ENCODE data around the gene DXO. TPM values are rescaled to one million over a fixed set of nuclear protein-coding genes. Genes with fewer than 3 reads are reported as not detected.
"Not testable (repeated sequence)": the region's sequence is repeated elsewhere in the genome, so short reads cannot be mapped to it uniquely, and the experiment has no call there.

DXO gene
- total and polyA plus RNA-seq, 11 donors = 9.4 to 17.8 (median 12.8) TPM

GRCh38 chr6:32007086-32007485 is 35.1 kb upstream of the DXO start:
- H3K4me3 ChIP-seq; H3K4me1 ChIP-seq; H3K27ac ChIP-seq; intact Hi-C loops (cut with DNase I); ATAC-seq; H3K9me3 ChIP-seq; H3K27me3 ChIP-seq; H3K36me3 ChIP-seq: not testable (repeated sequence)
- DNase-seq = peak in 1 of 5 donors; percentile 18
- WGBS, 4 donors = 68 to 80% (median 79%) methylated on average over 9 to 12 of the region's 12 CpGs; no CpG with 5 or more reads in 1 of the 4 donors

- H3K27ac ChIP-seq; ATAC-seq; H3K36me3 ChIP-seq; intact Hi-C loops (cut with DNase I); H3K4me1 ChIP-seq; H3K9me3 ChIP-seq; H3K27me3 ChIP-seq; H3K4me3 ChIP-seq: not testable (repeated sequence)
- WGBS, 4 donors = 71 to 80% (median 77%) methylated on average over 8 of the region's 8 CpGs; no CpG with 5 or more reads in 1 of the 4 donors
- peak in 1 of 5 donors; percentile 8 for DNase-seq
Measured at GRCh38 chr6:32005991-32006529, 34.1 kb upstream of the DXO start.

- intact Hi-C loops (cut with DNase I); H3K27me3 ChIP-seq; H3K27ac ChIP-seq; H3K4me3 ChIP-seq; H3K36me3 ChIP-seq; H3K4me1 ChIP-seq; H3K9me3 ChIP-seq: not testable (repeated sequence)
- DNase-seq (peak in 3 of 5 donors; percentile 24 to 54 (median 30)), ATAC-seq (peak in 1 of 4 donors; percentile 10)
- whole genome bisulfite sequencing, 4 donors = 67 to 72% (median 70%) methylated on average over 4 to 9 of the region's 9 CpGs; no CpG with 5 or more reads in 1 of the 4 donors
Measured at GRCh38 chr6:32005538-32005880, 33.6 kb upstream of the DXO start.

GRCh38 chr6:32004864-32005537 is 33.1 kb upstream of the DXO start:
- ATAC-seq; H3K9me3 ChIP-seq; H3K4me3 ChIP-seq; H3K27ac ChIP-seq; H3K36me3 ChIP-seq; DNase-seq; H3K4me1 ChIP-seq; intact Hi-C loops (cut with DNase I); H3K27me3 ChIP-seq: not testable (repeated sequence)
- WGBS, 4 donors = 73 to 77% (median 75%) methylated on average over 7 to 10 of the region's 13 CpGs

- intact Hi-C loops (cut with DNase I); H3K4me1 ChIP-seq; ATAC-seq; H3K27ac ChIP-seq; H3K27me3 ChIP-seq; DNase-seq; H3K9me3 ChIP-seq; H3K4me3 ChIP-seq; H3K36me3 ChIP-seq: not testable (repeated sequence)
- WGBS, 4 donors = 73 to 92% (median 80%) methylated on average over 3 to 4 of the region's 4 CpGs
Measured at GRCh38 chr6:32004393-32004792, 32.5 kb upstream of the DXO start.

GRCh38 chr6:32003301-32003700 is 31.4 kb upstream of the DXO start:
- H3K27ac ChIP-seq; H3K27me3 ChIP-seq; DNase-seq; H3K9me3 ChIP-seq; intact Hi-C loops (cut with DNase I); H3K4me1 ChIP-seq; H3K36me3 ChIP-seq; H3K4me3 ChIP-seq: not testable (repeated sequence)
- no CpG with 5 or more reads among the region's 7 CpGs for WGBS, 4 donors
- peak in 2 of 4 donors; percentile 2 to 5 for ATAC-seq

GRCh38 chr6:32002546-32003268 is 30.8 kb upstream of the DXO start:
- H3K4me3 ChIP-seq; intact Hi-C loops (cut with DNase I); DNase-seq; H3K9me3 ChIP-seq; H3K27me3 ChIP-seq; H3K4me1 ChIP-seq; H3K36me3 ChIP-seq; H3K27ac ChIP-seq: not testable (repeated sequence)
- WGBS, 4 donors = no CpG with 5 or more reads among the region's 15 CpGs
- peak in 3 of 4 donors; percentile 52 to 60 (median 55) for ATAC-seq

- H3K27me3 ChIP-seq; H3K4me3 ChIP-seq; H3K4me1 ChIP-seq; H3K36me3 ChIP-seq; ATAC-seq; H3K9me3 ChIP-seq; intact Hi-C loops (cut with DNase I); H3K27ac ChIP-seq: not testable (repeated sequence)
- DNase-seq = peak in 1 of 5 donors; percentile 2
- WGBS, 4 donors = 87 to 96% (median 94%) methylated on average over 5 to 6 of the region's 6 CpGs
Measured at GRCh38 chr6:31996385-31996784, 24.4 kb upstream of the DXO start.

- DNase-seq = not testable (repeated sequence)
- WGBS, 4 donors = 94 to 97% methylated on average over 9 to 10 of the region's 14 CpGs; no CpG with 5 or more reads in 2 of the 4 donors
Measured at GRCh38 chr6:31994421-31994820, 22.5 kb upstream of the DXO start.

GRCh38 chr6:31989363-31989762 is 17.4 kb upstream of the DXO start:
- intact Hi-C loops (cut with DNase I); H3K36me3 ChIP-seq; H3K4me1 ChIP-seq; H3K27me3 ChIP-seq; H3K4me3 ChIP-seq; H3K27ac ChIP-seq; H3K9me3 ChIP-seq; DNase-seq: not testable (repeated sequence)
- no CpG with 5 or more reads among the region's 10 CpGs for WGBS, 4 donors
- peak in 1 of 4 donors; percentile 41 for ATAC-seq

More at GRCh38 chr6:31994421-31994820, 22.5 kb upstream of the DXO start:
- H3K9me3 ChIP-seq; H3K4me3 ChIP-seq; H3K4me1 ChIP-seq; H3K36me3 ChIP-seq; H3K27me3 ChIP-seq; ATAC-seq; H3K27ac ChIP-seq; intact Hi-C loops (cut with DNase I): not testable (repeated sequence)

GRCh38 chr6:31981744-31982143 is 9.8 kb upstream of the DXO start, which contains the start of gene C4A:
Gene C4A (plus strand): TSS chr6:31982057. CDS start chr6:31982108, 51 bp downstream.
- DNase-seq; H3K27me3 ChIP-seq; H3K4me3 ChIP-seq; H3K4me1 ChIP-seq; H3K27ac ChIP-seq; intact Hi-C loops (cut with DNase I); H3K9me3 ChIP-seq: not testable (repeated sequence)
- no CpG with 5 or more reads among the region's 7 CpGs for WGBS, 4 donors
- peak; percentile 85 to 94 (median 86) for ATAC-seq
- peaks cover 0 to 18% (median 13%) of the 10 kb centered on the region in 9 donors for H3K36me3 ChIP-seq

Measured in heart left ventricle (tissue), 16 donors.